ENCODE measurements around the gene CASZ1.

CASZ1 gene

GRCh38 chr1:10658396-10659066, 137.9 kb downstream of the CASZ1 start:
- TF ChIP-seq POLR2A (IDR thresholded peaks at IDR 0.05; ENCODE audit: low read depth, low read length), result no peak
- no peak for DNase-seq (ENCODE audit: insufficient read length, low spot score)
- no peak for FAIRE-seq

GRCh38 chr1:10657088-10657847, 139.2 kb downstream of the CASZ1 start:
- TF ChIP-seq POLR2A (IDR thresholded peaks at IDR 0.05; ENCODE audit: low read depth, low read length), result no peak
- no peak for DNase-seq (ENCODE audit: insufficient read length, low spot score)
- no peak for FAIRE-seq

GRCh38 chr1:10656431-10656830, 140.0 kb downstream of the CASZ1 start:
- DNase-seq (ENCODE audit: insufficient read length, low spot score) (no peak), FAIRE-seq (no peak)
- TF ChIP-seq POLR2A (IDR thresholded peaks at IDR 0.05; ENCODE audit: low read depth, low read length), result no peak

- FAIRE-seq (no peak), DNase-seq (ENCODE audit: insufficient read length, low spot score) (no peak)
- no peak for TF ChIP-seq POLR2A (IDR thresholded peaks at IDR 0.05; ENCODE audit: low read depth, low read length)
Observed at GRCh38 chr1:10655002-10655401, 141.4 kb downstream of the CASZ1 start.

GRCh38 chr1:10653370-10654125, 142.9 kb downstream of the CASZ1 start:
- DNase-seq (ENCODE audit: insufficient read length, low spot score) (no peak), FAIRE-seq (no peak)
- TF ChIP-seq POLR2A (IDR thresholded peaks at IDR 0.05; ENCODE audit: low read depth, low read length), result no peak

GRCh38 chr1:10652626-10653025, 143.8 kb downstream of the CASZ1 start:
- DNase-seq (ENCODE audit: insufficient read length, low spot score) (no peak), FAIRE-seq (no peak)
- TF ChIP-seq POLR2A (IDR thresholded peaks at IDR 0.05; ENCODE audit: low read depth, low read length), result no peak

- no peak for TF ChIP-seq POLR2A (IDR thresholded peaks at IDR 0.05; ENCODE audit: low read depth, low read length)
- DNase-seq (ENCODE audit: insufficient read length, low spot score), result no peak
- FAIRE-seq, result no peak
Observed at GRCh38 chr1:10651793-10652192, 144.7 kb downstream of the CASZ1 start.

GRCh38 chr1:10651389-10651766, 145.1 kb downstream of the CASZ1 start:
- no peak for FAIRE-seq
- TF ChIP-seq POLR2A (IDR thresholded peaks at IDR 0.05; ENCODE audit: low read depth, low read length), result no peak
- DNase-seq (ENCODE audit: insufficient read length, low spot score), result no peak

GRCh38 chr1:10650556-10651388, 145.7 kb downstream of the CASZ1 start:
- DNase-seq (ENCODE audit: insufficient read length, low spot score) (no peak), FAIRE-seq (no peak)
- no peak for TF ChIP-seq POLR2A (IDR thresholded peaks at IDR 0.05; ENCODE audit: low read depth, low read length)

GRCh38 chr1:10649517-10650201, 146.8 kb downstream of the CASZ1 start:
- no peak for TF ChIP-seq POLR2A (IDR thresholded peaks at IDR 0.05; ENCODE audit: low read depth, low read length)
- DNase-seq (ENCODE audit: insufficient read length, low spot score) (no peak), FAIRE-seq (no peak)

GRCh38 chr1:10648689-10649516, 147.5 kb downstream of the CASZ1 start:
- FAIRE-seq (no peak), DNase-seq (ENCODE audit: insufficient read length, low spot score) (no peak)
- no peak for TF ChIP-seq POLR2A (IDR thresholded peaks at IDR 0.05; ENCODE audit: low read depth, low read length)

- FAIRE-seq (no peak), DNase-seq (ENCODE audit: insufficient read length, low spot score) (no peak)
- no peak for TF ChIP-seq POLR2A (IDR thresholded peaks at IDR 0.05; ENCODE audit: low read depth, low read length)
Observed at GRCh38 chr1:10647414-10648170, 148.9 kb downstream of the CASZ1 start.

All from H54 (cell line).